IMR-90 (cell line): Measurements from ENCODE around the gene HIPK3. TPM values are rescaled to one million over a fixed set of nuclear protein-coding genes. Genes with fewer than 3 reads are reported as not detected.
"Not testable (repeated sequence)": the region's sequence is repeated elsewhere in the genome, so short reads cannot be mapped to it uniquely, and the experiment has no call there.

Experiments
- ATAC-seq: fragments of 200-7000 bp; cut with Tn5 transposase; 2 replicates; pipeline ENCODE4 v1.9.1; 2020; ENCODE audit warnings: low read depth, mild to moderate bottlenecking, moderate library complexity
- BruUV-seq: library from RNA; stranded (reverse); fragments of 400-500 nt; replicated peaks from 2 replicates; lab custom pipeline; 2021; lab: Mats Ljungman, UMichigan
- CTCF ChIA-PET: fragments of 300-600 bp; formaldehyde crosslinking; extraction: SDS; loops from one replicate; lab custom pipeline; 2021; ENCODE audit warnings: antibody characterized with exemption; lab: Yijun Ruan, JAX
- POLR2A ChIA-PET: fragments of 300-600 bp; sonication (Branson Sonifier 250); formaldehyde crosslinking; loops from one replicate; lab custom pipeline; 2022; ENCODE audit warnings: antibody characterized with exemption; ENCODE audit not compliant: unreplicated experiment; lab: Charles Lee
- DNase-seq: peaks from one replicate; pipeline ENCODE4 v3.0.0; 2013
- H2AFZ ChIP-seq: replicated peaks from 2 replicates; pipeline ENCODE3; 2013; ENCODE audit warnings: low read length, mild to moderate bottlenecking; ENCODE audit not compliant: poor library complexity
- H2AK5ac ChIP-seq: 2 replicates; pipeline ENCODE4 v1.6.1; 2013; ENCODE audit warnings: low read depth, low read length, inconsistent platforms
- H2AK9ac ChIP-seq: replicated peaks from 2 replicates; pipeline ENCODE3; 2013; ENCODE audit warnings: mild to moderate bottlenecking, low read depth, low read length, moderate library complexity; ENCODE audit not compliant: poor library complexity
- H2BK120ac ChIP-seq: 2 replicates; pipeline ENCODE4 v1.6.1; 2013; ENCODE audit warnings: low read depth, low read length, inconsistent platforms
- H2BK15ac ChIP-seq: 3 replicates; pipeline ENCODE4 v1.6.1; 2013; ENCODE audit warnings: low read depth, low read length, inconsistent platforms
- H2BK20ac ChIP-seq: 2 replicates; pipeline ENCODE4 v1.6.1; 2013; ENCODE audit warnings: low read depth, mild to moderate bottlenecking, inconsistent platforms, low read length, moderate library complexity
- H2BK5ac ChIP-seq: 2 replicates; pipeline ENCODE4 v1.6.1; 2013; ENCODE audit warnings: mild to moderate bottlenecking, low read depth, low read length, inconsistent platforms; ENCODE audit not compliant: poor library complexity, severe bottlenecking
- H3K14ac ChIP-seq: replicated peaks from 2 replicates; pipeline ENCODE4 v1.6.1; 2013; ENCODE audit warnings: low read depth, low read length, inconsistent platforms
- H3K18ac ChIP-seq: 2 replicates; pipeline ENCODE4 v1.6.1; 2013; ENCODE audit warnings: low read depth, low read length, control low read depth
- H3K23ac ChIP-seq: 2 replicates; pipeline ENCODE4 v1.6.1; 2013; ENCODE audit warnings: low read depth, low read length, inconsistent platforms
- H3K27ac ChIP-seq: 2 replicates; pipeline ENCODE4 v1.5.1; 2013; ENCODE audit warnings: mild to moderate bottlenecking, control low read depth, low read length; ENCODE audit not compliant: insufficient read depth
- H3K27me3 ChIP-seq: 2 replicates; pipeline ENCODE4 v1.6.1; 2013; ENCODE audit warnings: low read length; ENCODE audit not compliant: control insufficient read depth, insufficient read depth
- H3K36me3 ChIP-seq: 2 replicates; pipeline ENCODE4 v1.6.1; 2013; ENCODE audit warnings: low read length, mixed read lengths; ENCODE audit not compliant: control insufficient read depth, insufficient read depth
- H3K4ac ChIP-seq: 2 replicates; pipeline ENCODE4 v1.6.1; 2013; ENCODE audit warnings: low read depth, low read length, inconsistent platforms
- H3K4me1 ChIP-seq: 2 replicates; pipeline ENCODE4 v1.6.1; 2013; ENCODE audit warnings: low read length, mixed read lengths; ENCODE audit not compliant: control insufficient read depth, insufficient read depth
- H3K4me2 ChIP-seq: 2 replicates; pipeline ENCODE4 v1.6.1; 2013; ENCODE audit warnings: low read depth, mild to moderate bottlenecking, control low read depth, low read length, moderate library complexity
- H3K4me3 ChIP-seq: 2 replicates; pipeline ENCODE4 v1.5.1; 2013; ENCODE audit warnings: low read depth, mild to moderate bottlenecking, control low read depth, low read length, moderate library complexity; ENCODE audit not compliant: insufficient read depth
- H3K56ac ChIP-seq: 2 replicates; pipeline ENCODE4 v1.6.1; 2013; ENCODE audit warnings: low read length, inconsistent platforms; ENCODE audit not compliant: insufficient read depth; ENCODE audit errors: extremely low read depth
- H3K79me1 ChIP-seq, 2 experiments: 2 replicates each; pipeline ENCODE4 v1.6.1; 2013; ENCODE audit warnings: low read length in 2 of 2, inconsistent platforms in 1 of 2, low read depth in 1 of 2
- H3K9ac ChIP-seq: 2 replicates; pipeline ENCODE4 v1.6.1; 2013; ENCODE audit warnings: low read depth, low read length, control low read depth
- H3K9me1 ChIP-seq: 2 replicates; pipeline ENCODE4 v1.6.1; 2013; ENCODE audit warnings: low read length, inconsistent platforms; ENCODE audit not compliant: insufficient read depth
- H3K9me3 ChIP-seq: 2 replicates; pipeline ENCODE4 v1.6.1; 2013; ENCODE audit warnings: low read length; ENCODE audit not compliant: control insufficient read depth, insufficient read depth
- H4K20me1 ChIP-seq: 2 replicates; pipeline ENCODE4 v1.6.1; 2013; ENCODE audit warnings: low read length, inconsistent platforms; ENCODE audit not compliant: insufficient read depth
- H4K5ac ChIP-seq: 2 replicates; pipeline ENCODE4 v1.6.1; 2013; ENCODE audit warnings: mild to moderate bottlenecking, low read depth, low read length, control low read depth
- H4K8ac ChIP-seq, 2 experiments: 2 replicates each; pipeline ENCODE4 v1.6.1; 2013; ENCODE audit warnings: low read depth in 2 of 2, low read length in 2 of 2, control low read depth in 1 of 2, inconsistent platforms in 1 of 2
- H4K91ac ChIP-seq: 2 replicates; pipeline ENCODE4 v1.6.1; 2013; ENCODE audit warnings: low read depth, low read length, inconsistent platforms; ENCODE audit not compliant: insufficient read depth
- BHLHE40 ChIP-seq: fragments of 150-350 bp; IDR thresholded peaks from 2 replicates; pipeline ENCODE4 v1.6.1; 2016; ENCODE audit warnings: mild to moderate bottlenecking, low read depth, low read length
- CEBPB ChIP-seq: IDR thresholded peaks from 2 replicates; pipeline ENCODE4 v1.6.1; 2012; ENCODE audit warnings: low read depth, low read length, improper control_type of control experiment
- CHD1 ChIP-seq: IDR thresholded peaks from 2 replicates; pipeline ENCODE4 v1.6.1; 2012; ENCODE audit warnings: low read depth, low read length, improper control_type of control experiment
- FOS ChIP-seq: fragments of 150-350 bp; IDR thresholded peaks from 2 replicates; pipeline ENCODE4 v1.6.1; 2016; ENCODE audit warnings: low read depth, low read length
- MAFK ChIP-seq: IDR thresholded peaks from 2 replicates; pipeline ENCODE4 v1.6.1; 2012; ENCODE audit warnings: low read depth, low read length, improper control_type of control experiment
- MXI1 ChIP-seq: IDR thresholded peaks from 2 replicates; pipeline ENCODE4 v1.6.1; 2012; ENCODE audit warnings: low read depth, mild to moderate bottlenecking, low read length, moderate library complexity, borderline replicate concordance
- POLR2A ChIP-seq: IDR thresholded peaks from 2 replicates; pipeline ENCODE4 v1.6.1; 2012; ENCODE audit warnings: mild to moderate bottlenecking, low read depth, low read length
- RCOR1 ChIP-seq: IDR thresholded peaks from 2 replicates; pipeline ENCODE4 v1.6.1; 2012; ENCODE audit warnings: mild to moderate bottlenecking, low read length, improper control_type of control experiment; ENCODE audit not compliant: insufficient replicate concordance
- WGBS, 2 experiments: methylation state at CpG; one replicate each; pipeline versions ENCODE4 v1.1.5 to v1.1.7; 2013; ENCODE audit warnings: missing lambda C conversion rate in 2 of 2; ENCODE audit not compliant: insufficient read length in 1 of 2; ENCODE audit errors: extremely low coverage in 2 of 2; 5-methylcytosine and 5-hydroxymethylcytosine counted together
- dilution Hi-C: fragments of 300-500 bp; cut with HindIII; formaldehyde crosslinking; loops from one replicate; pipeline ENCODE4 v1.14.3; 2018; ENCODE audit warnings: low sequenced_read_pairs; ENCODE audit not compliant: unreplicated experiment
- in situ Hi-C: fragments of 300-500 bp; cut with MboI; formaldehyde crosslinking; loops from 3 replicates; pipeline ENCODE4 v1.14.3; 2019; ENCODE audit warnings: low sequenced_read_pairs, inconsistent platforms, mixed read lengths
- intact Hi-C: fragments of 100-400 bp; cut with micrococcal nuclease; formaldehyde crosslinking; loops from 2 replicates; pipeline ENCODE4 v1.10.0; 2022
- polyA plus RNA-seq, 3 experiments: library from polyadenylated mRNA; depleted of rRNA; stranded (reverse); fragments of >200 nt; gene quantifications; 2 replicates each; pipeline ENCODE4 v1.2.3, GENCODE V29; 2012; ENCODE audit warnings: low replicate concordance in 1 of 3
- total RNA-seq: library from RNA; depleted of rRNA; stranded (reverse); fragments of >200 nt; gene quantifications from 2 replicates; pipeline ENCODE4 v1.2.3, GENCODE V29; 2012

The HIPK3 gene
- total and polyA plus RNA-seq, 2 of the 4 experiments (the other 2 are of a cell fraction), result 8.3 to 103 TPM

GRCh38 chr11:33366918-33367317 is 109.7 kb downstream of the HIPK3 start:
- H3K27me3 ChIP-seq, result no peaks in the 10 kb centered on the region
- no peak overlapping the region for H2BK20ac ChIP-seq
- no peak overlapping the region for H3K14ac ChIP-seq
- no peak overlapping the region for H4K91ac ChIP-seq
- dilution Hi-C loops (no loop called here), in situ Hi-C loops (loop anchor here (10.0 kb wide), 2 partner anchors 378 to 458 kb away; no protein-coding TSS in a partner anchor), intact Hi-C loops (no loop called here)
- no peak overlapping the region for H4K5ac ChIP-seq
- H3K36me3 ChIP-seq, result no peaks in the 10 kb centered on the region
- no peak overlapping the region for H3K4ac ChIP-seq
- H2BK5ac ChIP-seq, result no peak overlapping the region
- no peak overlapping the region for H2AK9ac ChIP-seq
- H3K27ac ChIP-seq, result no peak overlapping the region
- no peak overlapping the region for H2BK120ac ChIP-seq
- no CpG with 5 or more reads among the region's 2 CpGs for WGBS, 2 experiments
- H4K20me1 ChIP-seq, result no peaks in the 10 kb centered on the region
- H2AFZ ChIP-seq, result no peak overlapping the region
- no peak overlapping the region for H2AK5ac ChIP-seq
- H3K18ac ChIP-seq, result no peak overlapping the region
- CTCF ChIA-PET, result interaction anchor here (0.9 kb wide), 1 partner anchor 14 kb away, joined by 3 read pairs; no protein-coding TSS in a partner anchor
- H3K23ac ChIP-seq, result no peak overlapping the region
- POLR2A ChIA-PET, result interaction anchor here (0.9 kb wide), 1 partner anchor 323 kb away, joined by 3 read pairs; no protein-coding TSS in a partner anchor
- TF ChIP-seq CHD1, result no peak
- TF ChIP-seq POLR2A, result no peak
- no peak for TF ChIP-seq MXI1
- no peak for TF ChIP-seq FOS
- no peak for TF ChIP-seq BHLHE40
- no peak for TF ChIP-seq MAFK
- no peak for TF ChIP-seq RCOR1
- TF ChIP-seq CEBPB, result no peak
- H3K9me1 ChIP-seq, result peaks cover 2% of the 10 kb centered on the region; the same call in 1 of the 2 replicates
- no peak for DNase-seq
- H3K4me3 ChIP-seq, result no peak overlapping the region
- H2BK15ac ChIP-seq, result no peak overlapping the region
- H3K9ac ChIP-seq, result no peak overlapping the region
- H3K4me1 ChIP-seq, result peaks cover 1% of the 10 kb centered on the region; the same call in 1 of the 2 replicates
- peaks cover 0 to 6% of the 10 kb centered on the region in 2 experiments; a peak in 1 of 4 replicates for H3K79me1 ChIP-seq
- no peak for ATAC-seq
- no peak overlapping the region for H3K4me2 ChIP-seq
- H3K9me3 ChIP-seq, result no peaks in the 10 kb centered on the region
- H4K8ac ChIP-seq, result no peak overlapping the region
- no TSS peak for BruUV-seq
- H3K56ac ChIP-seq, result no peak overlapping the region

- H4K8ac ChIP-seq, H4K5ac ChIP-seq, H3K18ac ChIP-seq, H3K79me1 ChIP-seq, CTCF ChIA-PET, H3K36me3 ChIP-seq, intact Hi-C loops, H3K56ac ChIP-seq, H3K27ac ChIP-seq, H3K4me1 ChIP-seq, dilution Hi-C loops, H3K4me3 ChIP-seq, H3K27me3 ChIP-seq, H3K9me3 ChIP-seq, H3K23ac ChIP-seq, H2BK20ac ChIP-seq, H2BK15ac ChIP-seq, H4K91ac ChIP-seq, H3K4me2 ChIP-seq, H2BK120ac ChIP-seq, H2BK5ac ChIP-seq, H2AK9ac ChIP-seq, DNase-seq, H3K9ac ChIP-seq, ATAC-seq, H3K9me1 ChIP-seq, H4K20me1 ChIP-seq, BruUV-seq, POLR2A ChIA-PET, H2AFZ ChIP-seq, H3K14ac ChIP-seq, H2AK5ac ChIP-seq, H3K4ac ChIP-seq: not testable (repeated sequence)
- in situ Hi-C loops, result loop anchor here (10.0 kb wide), 2 partner anchors 376 to 456 kb away; no protein-coding TSS in a partner anchor
- no CpG with 5 or more reads among the region's 4 CpGs for WGBS, 2 experiments
Observed at GRCh38 chr11:33368475-33368874, 111.3 kb downstream of the HIPK3 start.
